ENCODE data around the gene PAK1. TPM values are rescaled to one million over a fixed set of nuclear protein-coding genes. Genes with fewer than 3 reads are reported as not detected.

The PAK1 gene
- total RNA-seq, 4 donors from 2014 or later, result 27.8 to 44.3 (median 36.2) TPM

- TF ChIP-seq POLR2A (IDR thresholded peaks at IDR 0.05; ENCODE audit: low read depth) (no peak), CTCF (IDR thresholded peaks at IDR 0.05) (no peak), EP300 (IDR thresholded peaks at IDR 0.05) (no peak), POLR2AphosphoS5 (IDR thresholded peaks at IDR 0.05) (no peak)
- Histone ChIP-seq H3K27ac (replicated peaks in 1 of 4) (no peak overlapping the region), H3K9me3 (no peaks in the 10 kb centered on the region), H3K36me3 (no peaks in the 10 kb centered on the region), H3K4me1 (peaks cover 0 to 6% (median 0%) of the 10 kb centered on the region in 4 donors), H3K4me3 (no peak overlapping the region), H3K27me3 (no peaks in the 10 kb centered on the region)
- intact Hi-C loops (cut with DNase I), result no loop called here
- DNase-seq (ENCODE audit: extremely low spot score), result no peak
Observed at GRCh38 chr11:77440678-77441077, 33.2 kb downstream of the PAK1 start.

- Histone ChIP-seq H3K27me3 (no peaks in the 10 kb centered on the region), H3K27ac (replicated peaks in 1 of 4) (no peak overlapping the region), H3K9me3 (no peaks in the 10 kb centered on the region), H3K36me3 (no peaks in the 10 kb centered on the region), H3K4me1 (peaks cover 0 to 6% (median 0%) of the 10 kb centered on the region in 4 donors), H3K4me3 (no peak overlapping the region)
- WGBS, result 81% methylated on average over 2 of the region's 2 CpGs
- no peak for DNase-seq (ENCODE audit: extremely low spot score)
- TF ChIP-seq POLR2A (IDR thresholded peaks at IDR 0.05; ENCODE audit: low read depth), result no peak
- TF ChIP-seq CTCF (IDR thresholded peaks at IDR 0.05), result no peak
- TF ChIP-seq POLR2AphosphoS5 (IDR thresholded peaks at IDR 0.05), result no peak
- no peak for TF ChIP-seq EP300 (IDR thresholded peaks at IDR 0.05)
- intact Hi-C loops (cut with DNase I), result no loop called here
Observed at GRCh38 chr11:77438487-77438886, 35.4 kb downstream of the PAK1 start.

GRCh38 chr11:77436969-77437368 is 36.9 kb downstream of the PAK1 start:
- peaks cover 0 to 6% (median 0%) of the 10 kb centered on the region in 4 donors for H3K4me1 ChIP-seq
- no peak overlapping the region for H3K27ac ChIP-seq (replicated peaks in 1 of 4)
- no peak overlapping the region for H3K4me3 ChIP-seq
- no peak for DNase-seq (ENCODE audit: extremely low spot score)
- H3K27me3 ChIP-seq, result no peaks in the 10 kb centered on the region
- H3K9me3 ChIP-seq, result no peaks in the 10 kb centered on the region
- intact Hi-C loops (cut with DNase I), result no loop called here
- TF ChIP-seq EP300 (IDR thresholded peaks at IDR 0.05) (no peak), POLR2A (IDR thresholded peaks at IDR 0.05; ENCODE audit: low read depth) (no peak), POLR2AphosphoS5 (IDR thresholded peaks at IDR 0.05) (no peak), CTCF (IDR thresholded peaks at IDR 0.05) (no peak)
- no peaks in the 10 kb centered on the region for H3K36me3 ChIP-seq
- WGBS, result 64% methylated on average over 1 of the region's 1 CpG

- no peak for TF ChIP-seq POLR2AphosphoS5 (IDR thresholded peaks at IDR 0.05)
- TF ChIP-seq CTCF (IDR thresholded peaks at IDR 0.05), result no peak
- TF ChIP-seq POLR2A (IDR thresholded peaks at IDR 0.05; ENCODE audit: low read depth), result no peak
- TF ChIP-seq EP300 (IDR thresholded peaks at IDR 0.05), result no peak
- WGBS, result 25% methylated on average over 1 of the region's 1 CpG
- no peak for DNase-seq (ENCODE audit: extremely low spot score)
- no peaks in the 10 kb centered on the region for H3K9me3 ChIP-seq
- no peak overlapping the region for H3K4me3 ChIP-seq
- intact Hi-C loops (cut with DNase I), result no loop called here
- H3K4me1 ChIP-seq, result peaks cover 0 to 6% (median 0%) of the 10 kb centered on the region in 4 donors
- no peaks in the 10 kb centered on the region for H3K27me3 ChIP-seq
- no peak overlapping the region for H3K27ac ChIP-seq (replicated peaks in 1 of 4)
- H3K36me3 ChIP-seq, result no peaks in the 10 kb centered on the region
Observed at GRCh38 chr11:77436506-77436905, 37.4 kb downstream of the PAK1 start.

- no peak for TF ChIP-seq EP300 (IDR thresholded peaks at IDR 0.05)
- no peak for TF ChIP-seq CTCF (IDR thresholded peaks at IDR 0.05)
- TF ChIP-seq POLR2AphosphoS5 (IDR thresholded peaks at IDR 0.05), result no peak
- Histone ChIP-seq H3K4me1 (peaks cover 0 to 6% (median 0%) of the 10 kb centered on the region in 4 donors), H3K27ac (replicated peaks in 1 of 4) (no peak overlapping the region), H3K36me3 (no peaks in the 10 kb centered on the region), H3K4me3 (no peak overlapping the region), H3K9me3 (no peaks in the 10 kb centered on the region), H3K27me3 (no peaks in the 10 kb centered on the region)
- no peak for DNase-seq (ENCODE audit: extremely low spot score)
- WGBS, result 92% methylated on average over 2 of the region's 2 CpGs
- intact Hi-C loops (cut with DNase I), result no loop called here
Observed at GRCh38 chr11:77435972-77436371, 37.9 kb downstream of the PAK1 start.

Measured in esophagus muscularis mucosa (tissue), 4 donors.